ENCODE data around the gene EPB41L5. TPM values are rescaled to one million over a fixed set of nuclear protein-coding genes. Genes with fewer than 3 reads are reported as not detected.

Gene EPB41L5
- polyA plus RNA-seq, 1 donor (not counting 4 experiments of a cell fraction or from before 2014, with no cell fraction given): 17.8 TPM

- Histone ChIP-seq H3K79me2 (ENCODE audit: control insufficient read depth, insufficient read depth, low read length) (no peaks in the 10 kb centered on the region), H2AFZ (ENCODE audit: control insufficient read depth, low read length) (no peak overlapping the region), H3K9me1 (ENCODE audit: control insufficient read depth, extremely low read depth, insufficient read depth, low read length) (no peaks in the 10 kb centered on the region), H3K27me3 (ENCODE audit: control insufficient read depth, extremely low read depth, insufficient read depth, low read length) (no peaks in the 10 kb centered on the region), H3K36me3 (ENCODE audit: control insufficient read depth in 2 of 2, extremely low read depth in 1 of 2, insufficient read depth in 2 of 2, low read length in 2 of 2) (no peaks in the 10 kb centered on the region), H3K4me2 (ENCODE audit: control insufficient read depth, extremely low read depth, insufficient read depth, low read depth, low read length) (no peak overlapping the region), H3K9ac (ENCODE audit: control insufficient read depth, extremely low read depth, insufficient read depth, low read length) (no peak overlapping the region), H3K4me3 (ENCODE audit: control insufficient read depth in 2 of 3, extremely low read depth in 1 of 3, insufficient read depth in 2 of 3, low read depth in 1 of 3, low read length in 3 of 3) (no peak overlapping the region), H3K27ac (ENCODE audit: control insufficient read depth, insufficient read depth, low read length) (no peak overlapping the region), H3K9me3 (ENCODE audit: control insufficient read depth, low read depth, low read length) (no peaks in the 10 kb centered on the region), H3K4me1 (ENCODE audit: control insufficient read depth, extremely low read depth, insufficient read depth, low read length) (no peaks in the 10 kb centered on the region), H4K20me1 (ENCODE audit: control insufficient read depth, extremely low read depth, insufficient read depth, low read length) (no peaks in the 10 kb centered on the region)
- FAIRE-seq (no peak), DNase-seq (ENCODE audit: low read depth, low spot score) (no peak)
- dilution Hi-C loops (cut with MboI; ENCODE audit: extremely low pct_ligation_motif_present, low sequenced_read_pairs): no loop called here
- TF ChIP-seq, protein P1, sequence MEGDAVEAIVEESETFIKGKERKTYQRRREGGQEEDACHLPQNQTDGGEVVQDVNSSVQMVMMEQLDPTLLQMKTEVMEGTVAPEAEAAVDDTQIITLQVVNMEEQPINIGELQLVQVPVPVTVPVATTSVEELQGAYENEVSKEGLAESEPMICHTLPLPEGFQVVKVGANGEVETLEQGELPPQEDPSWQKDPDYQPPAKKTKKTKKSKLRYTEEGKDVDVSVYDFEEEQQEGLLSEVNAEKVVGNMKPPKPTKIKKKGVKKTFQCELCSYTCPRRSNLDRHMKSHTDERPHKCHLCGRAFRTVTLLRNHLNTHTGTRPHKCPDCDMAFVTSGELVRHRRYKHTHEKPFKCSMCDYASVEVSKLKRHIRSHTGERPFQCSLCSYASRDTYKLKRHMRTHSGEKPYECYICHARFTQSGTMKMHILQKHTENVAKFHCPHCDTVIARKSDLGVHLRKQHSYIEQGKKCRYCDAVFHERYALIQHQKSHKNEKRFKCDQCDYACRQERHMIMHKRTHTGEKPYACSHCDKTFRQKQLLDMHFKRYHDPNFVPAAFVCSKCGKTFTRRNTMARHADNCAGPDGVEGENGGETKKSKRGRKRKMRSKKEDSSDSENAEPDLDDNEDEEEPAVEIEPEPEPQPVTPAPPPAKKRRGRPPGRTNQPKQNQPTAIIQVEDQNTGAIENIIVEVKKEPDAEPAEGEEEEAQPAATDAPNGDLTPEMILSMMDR (optimal IDR thresholded peaks at IDR 0.05 in 1 of 3, IDR thresholded peaks at IDR 0.05 in 1 of 3, conservative IDR thresholded peaks at IDR 0.05 in 1 of 3; ENCODE audit: extremely low read depth in 1 of 3, insufficient read depth in 2 of 3, low read length in 3 of 3): no peak
- TF ChIP-seq EZH2 (IDR thresholded peaks at IDR 0.05; ENCODE audit: low read length): no peak
Measured at GRCh38 chr2:120028795-120029194, 15.9 kb downstream of the EPB41L5 start.

GRCh38 chr2:120029672-120030640, 17.1 kb downstream of the EPB41L5 start:
- dilution Hi-C loops (cut with MboI; ENCODE audit: extremely low pct_ligation_motif_present, low sequenced_read_pairs): no loop called here
- TF ChIP-seq, protein P1 (optimal IDR thresholded peaks at IDR 0.05 in 1 of 3, IDR thresholded peaks at IDR 0.05 in 1 of 3, conservative IDR thresholded peaks at IDR 0.05 in 1 of 3; ENCODE audit: extremely low read depth in 1 of 3, insufficient read depth in 2 of 3, low read length in 3 of 3): no peak
- TF ChIP-seq EZH2 (IDR thresholded peaks at IDR 0.05; ENCODE audit: low read length): no peak
- Histone ChIP-seq H3K9me1 (ENCODE audit: control insufficient read depth, extremely low read depth, insufficient read depth, low read length) (peaks cover 2% of the 10 kb centered on the region), H3K9ac (ENCODE audit: control insufficient read depth, extremely low read depth, insufficient read depth, low read length) (no peak overlapping the region), H4K20me1 (ENCODE audit: control insufficient read depth, extremely low read depth, insufficient read depth, low read length) (no peaks in the 10 kb centered on the region), H3K27me3 (ENCODE audit: control insufficient read depth, extremely low read depth, insufficient read depth, low read length) (no peaks in the 10 kb centered on the region), H3K9me3 (ENCODE audit: control insufficient read depth, low read depth, low read length) (no peaks in the 10 kb centered on the region), H3K4me2 (ENCODE audit: control insufficient read depth, extremely low read depth, insufficient read depth, low read depth, low read length) (no peak overlapping the region), H3K36me3 (ENCODE audit: control insufficient read depth in 2 of 2, extremely low read depth in 1 of 2, insufficient read depth in 2 of 2, low read length in 2 of 2) (no peaks in the 10 kb centered on the region), H3K4me3 (ENCODE audit: control insufficient read depth in 2 of 3, extremely low read depth in 1 of 3, insufficient read depth in 2 of 3, low read depth in 1 of 3, low read length in 3 of 3) (no peak overlapping the region), H3K27ac (ENCODE audit: control insufficient read depth, insufficient read depth, low read length) (no peak overlapping the region), H2AFZ (ENCODE audit: control insufficient read depth, low read length) (no peak overlapping the region), H3K79me2 (ENCODE audit: control insufficient read depth, insufficient read depth, low read length) (no peaks in the 10 kb centered on the region), H3K4me1 (ENCODE audit: control insufficient read depth, extremely low read depth, insufficient read depth, low read length) (no peaks in the 10 kb centered on the region)
- no peak for FAIRE-seq
- no peak for DNase-seq (ENCODE audit: low read depth, low spot score)

Measured in keratinocyte (primary cell).